Neural crest cell (in vitro differentiated cells): ENCODE results near the gene UCN. TPM values are rescaled to one million over a fixed set of nuclear protein-coding genes. Genes with fewer than 3 reads are reported as not detected.
"Not testable (repeated sequence)": the region's sequence is repeated elsewhere in the genome, so short reads cannot be mapped to it uniquely, and the experiment has no call there.

Experiments
- DNase-seq: peaks from one replicate; pipeline ENCODE4 v3.0.0; 2021; ENCODE audit warnings: low read depth, mixed read lengths, low spot score
- H3K27ac Mint-ChIP-seq: one replicate; pipeline ENCODE4 v1.8.0; 2021; ENCODE audit warnings: mild to moderate bottlenecking, mixed read lengths; ENCODE audit not compliant: unreplicated experiment
- H3K27me3 Mint-ChIP-seq: 2 replicates; pipeline ENCODE4 v1.8.0; 2021; ENCODE audit warnings: low read depth, mild to moderate bottlenecking, mixed read lengths
- H3K36me3 Mint-ChIP-seq: 2 replicates; pipeline ENCODE4 v1.8.0; 2021; ENCODE audit warnings: low read depth, mild to moderate bottlenecking, mixed read lengths
- H3K4me1 Mint-ChIP-seq: 2 replicates; pipeline ENCODE4 v1.8.0; 2021; ENCODE audit warnings: mixed read lengths
- H3K4me3 Mint-ChIP-seq: one replicate; pipeline ENCODE4 v1.8.0; 2021; ENCODE audit warnings: mild to moderate bottlenecking, mixed read lengths
- H3K9me3 Mint-ChIP-seq: 2 replicates; pipeline ENCODE4 v1.8.0; 2021; ENCODE audit warnings: mixed read lengths
- CTCF ChIP-seq: fragments of 200-600 bp; sonication (generic); conservative IDR thresholded peaks from 2 replicates; pipeline ENCODE4 v1.5.0; 2021; ENCODE audit warnings: antibody characterized with exemption, mild to moderate bottlenecking
- total RNA-seq: library from RNA; stranded (reverse); gene quantifications from 2 replicates; pipeline ENCODE4 v1.2.1, GENCODE V29; 2021

UCN gene
- total RNA-seq, 1 donor from 2014 or later = 1.9 TPM

- Mint-ChIP-seq H3K9me3 (no peaks in the 10 kb centered on the region), H3K27me3 (peaks cover 72% of the 10 kb centered on the region)
Measured at GRCh38 chr2:27280826-27281225, 27.4 kb downstream of the UCN start.

GRCh38 chr2:27278010-27278409, 30.2 kb downstream of the UCN start:
- Mint-ChIP-seq H3K4me3 (no peak overlapping the region), H3K4me1 (no peaks in the 10 kb centered on the region), H3K9me3 (no peaks in the 10 kb centered on the region), H3K36me3 (no peaks in the 10 kb centered on the region), H3K27ac (no peak overlapping the region), H3K27me3 (peaks cover 57% of the 10 kb centered on the region)
- no peak for TF ChIP-seq CTCF
- no peak for DNase-seq

More at GRCh38 chr2:27280826-27281225, 27.4 kb downstream of the UCN start:
- Mint-ChIP-seq H3K27ac (no peak overlapping the region), H3K4me3 (no peak overlapping the region), H3K36me3 (no peaks in the 10 kb centered on the region), H3K4me1 (no peaks in the 10 kb centered on the region)
- DNase-seq = no peak
- TF ChIP-seq CTCF = no peak

GRCh38 chr2:27275211-27276150, 32.8 kb downstream of the UCN start, which contains the start of gene DNAJC5G:
DNAJC5G (plus strand) TSS chr2:27275433; CDS start chr2:27276729, 1,296 bp downstream.
- Mint-ChIP-seq H3K27me3 (peaks cover 47% of the 10 kb centered on the region), H3K4me3 (no peak within 1 kb of the TSS), H3K4me1 (no peaks in the 10 kb centered on the region), H3K9me3 (no peaks in the 10 kb centered on the region), H3K36me3 (no peaks in the 10 kb centered on the region), H3K27ac (no peak within 1 kb of the TSS)
- TF ChIP-seq CTCF = no peak
- DNase-seq = no peak

GRCh38 chr2:27272537-27273522, 35.4 kb downstream of the UCN start:
- H3K4me1 Mint-ChIP-seq, DNase-seq, H3K27ac Mint-ChIP-seq, H3K9me3 Mint-ChIP-seq, H3K36me3 Mint-ChIP-seq, H3K4me3 Mint-ChIP-seq: not testable (repeated sequence)
- peaks cover 47% of the 10 kb centered on the region for H3K27me3 Mint-ChIP-seq

- H3K27ac Mint-ChIP-seq = no peak overlapping the region
- H3K9me3 Mint-ChIP-seq = no peaks in the 10 kb centered on the region
- H3K4me1 Mint-ChIP-seq = no peaks in the 10 kb centered on the region
- TF ChIP-seq CTCF = no peak
- H3K36me3 Mint-ChIP-seq = no peaks in the 10 kb centered on the region
- no peak overlapping the region for H3K4me3 Mint-ChIP-seq
- peaks cover 40% of the 10 kb centered on the region for H3K27me3 Mint-ChIP-seq
- no peak for DNase-seq
Measured at GRCh38 chr2:27271631-27272340, 36.5 kb downstream of the UCN start.
